Activated B cell treated with CpG ODN at 0.5 μM for 24 hours (primary cell): ENCODE measurements around the gene TMPRSS11E. TPM values are rescaled to one million over a fixed set of nuclear protein-coding genes. Genes with fewer than 3 reads are reported as not detected.

Experiments used
- ATAC-seq: fragments of 200-7000 bp; cut with Tn5 transposase; one replicate; pipeline ENCODE4 v1.10.0; 2021; ENCODE audit warnings: low read depth, mild to moderate bottlenecking, moderate library complexity
- CTCF ChIA-PET: fragments of 350-600 bp; sonication (Branson Sonifier 250); formaldehyde crosslinking; loops from one replicate; lab custom pipeline; 2021; ENCODE audit warnings: antibody characterized with exemption; lab: Charles Lee
- POLR2A ChIA-PET: fragments of 350-600 bp; sonication (Branson Sonifier 250); formaldehyde crosslinking; loops from one replicate; lab custom pipeline; 2021; ENCODE audit warnings: antibody characterized with exemption; lab: Charles Lee
- DNase-seq: peaks from one replicate; pipeline ENCODE4 v3.0.0; 2022
- H3K27ac Mint-ChIP-seq: one replicate; pipeline ENCODE4 v1.8.0; 2020; ENCODE audit warnings: mixed read lengths
- H3K27me3 Mint-ChIP-seq: one replicate; pipeline ENCODE4 v1.8.0; 2021; ENCODE audit warnings: mixed read lengths
- H3K36me3 Mint-ChIP-seq: one replicate; pipeline ENCODE4 v1.8.0; 2021; ENCODE audit warnings: low read depth, mixed read lengths
- H3K4me1 Mint-ChIP-seq: one replicate; pipeline ENCODE4 v1.8.0; 2021; ENCODE audit warnings: mixed read lengths
- H3K4me3 Mint-ChIP-seq: one replicate; pipeline ENCODE4 v1.8.0; 2020; ENCODE audit warnings: mild to moderate bottlenecking, mixed read lengths
- H3K9me3 Mint-ChIP-seq: one replicate; pipeline ENCODE4 v1.8.0; 2020; ENCODE audit warnings: mixed read lengths
- CTCF ChIP-seq: fragments of 200-600 bp; IDR thresholded peaks from one replicate; pipeline ENCODE4 v1.8.0; 2022; ENCODE audit warnings: antibody characterized with exemption, mild to moderate bottlenecking
- intact Hi-C: fragments of 100-400 bp; cut with micrococcal nuclease; formaldehyde crosslinking; loops from one replicate; pipeline ENCODE4 v1.15.1; 2024
- total RNA-seq: library from RNA; stranded (reverse); gene quantifications from 2 replicates; pipeline ENCODE4 v1.2.3, GENCODE V29; 2022

Gene TMPRSS11E
- total RNA-seq, 1 donor from 2014 or later: not detected

GRCh38 chr4:68416591-68416990, 30.7 kb upstream of the TMPRSS11E start:
- TF ChIP-seq CTCF: no peak
- ATAC-seq (no peak), DNase-seq (no peak)
- Mint-ChIP-seq H3K9me3 (no peaks in the 10 kb centered on the region), H3K27me3 (no peaks in the 10 kb centered on the region), H3K27ac (no peak overlapping the region), H3K4me3 (no peak overlapping the region), H3K4me1 (no peaks in the 10 kb centered on the region), H3K36me3 (no peaks in the 10 kb centered on the region)
- CTCF ChIA-PET: no interaction called here
- intact Hi-C loops: no loop called here
- POLR2A ChIA-PET: no interaction called here

- H3K27me3 Mint-ChIP-seq: no peaks in the 10 kb centered on the region
- H3K9me3 Mint-ChIP-seq: no peaks in the 10 kb centered on the region
- no peak overlapping the region for H3K27ac Mint-ChIP-seq
- H3K36me3 Mint-ChIP-seq: no peaks in the 10 kb centered on the region
- TF ChIP-seq CTCF: no peak
- ATAC-seq: no peak
- CTCF ChIA-PET: no interaction called here
- H3K4me1 Mint-ChIP-seq: no peaks in the 10 kb centered on the region
- intact Hi-C loops: no loop called here
- no peak for DNase-seq
- POLR2A ChIA-PET: interaction anchor here (0.7 kb wide), 1 partner anchor 1378 kb away, joined by 5 read pairs; no protein-coding TSS in a partner anchor
- H3K4me3 Mint-ChIP-seq: no peak overlapping the region
Measured at GRCh38 chr4:68426516-68426915, 20.7 kb upstream of the TMPRSS11E start.

GRCh38 chr4:68430337-68430736, 16.9 kb upstream of the TMPRSS11E start:
- ChIA-PET POLR2A (no interaction called here), CTCF (no interaction called here)
- TF ChIP-seq CTCF: no peak
- Mint-ChIP-seq H3K4me1 (no peaks in the 10 kb centered on the region), H3K36me3 (no peaks in the 10 kb centered on the region), H3K27me3 (no peaks in the 10 kb centered on the region), H3K27ac (no peak overlapping the region), H3K4me3 (no peak overlapping the region), H3K9me3 (peaks cover 2% of the 10 kb centered on the region)
- DNase-seq: no peak
- intact Hi-C loops: no loop called here
- ATAC-seq: no peak

GRCh38 chr4:68432320-68432719, 14.9 kb upstream of the TMPRSS11E start:
- no peak overlapping the region for H3K4me3 Mint-ChIP-seq
- H3K36me3 Mint-ChIP-seq: no peaks in the 10 kb centered on the region
- peaks cover 2% of the 10 kb centered on the region for H3K9me3 Mint-ChIP-seq
- intact Hi-C loops: no loop called here
- ChIA-PET POLR2A (no interaction called here), CTCF (no interaction called here)
- H3K27ac Mint-ChIP-seq: no peak overlapping the region
- ATAC-seq (no peak), DNase-seq (no peak)
- H3K27me3 Mint-ChIP-seq: no peaks in the 10 kb centered on the region
- H3K4me1 Mint-ChIP-seq: peaks cover 7% of the 10 kb centered on the region
- TF ChIP-seq CTCF: no peak

GRCh38 chr4:68433582-68433981, 13.7 kb upstream of the TMPRSS11E start:
- H3K4me1 Mint-ChIP-seq: peaks cover 9% of the 10 kb centered on the region
- H3K4me3 Mint-ChIP-seq: no peak overlapping the region
- H3K27ac Mint-ChIP-seq: no peak overlapping the region
- no peak for TF ChIP-seq CTCF
- peaks cover 2% of the 10 kb centered on the region for H3K9me3 Mint-ChIP-seq
- CTCF ChIA-PET: no interaction called here
- intact Hi-C loops: no loop called here
- H3K36me3 Mint-ChIP-seq: no peaks in the 10 kb centered on the region
- ATAC-seq: no peak
- no peak for DNase-seq
- no peaks in the 10 kb centered on the region for H3K27me3 Mint-ChIP-seq
- POLR2A ChIA-PET: no interaction called here
